Activated CD4-positive, alpha-beta T cell treated with anti-CD3 and anti-CD28 coated beads, Interleukin-2, amount 50 U/mL, for 1 hour (primary cell): ENCODE data around the gene ATP7B.

Experiments
- DNase-seq: peaks from one replicate; pipeline ENCODE4 v3.0.0-alpha.2; 2020

The ATP7B gene

GRCh38 chr13:51976890-51977289 is 34.4 kb downstream of the ATP7B start:
- no peak for DNase-seq

- no peak for DNase-seq
Observed at GRCh38 chr13:51976423-51976822, 34.8 kb downstream of the ATP7B start.

- no peak for DNase-seq
Observed at GRCh38 chr13:51974482-51974881, 36.8 kb downstream of the ATP7B start.

- no peak for DNase-seq
Observed at GRCh38 chr13:51971520-51972426, 39.5 kb downstream of the ATP7B start.

GRCh38 chr13:51970349-51970748 is 40.9 kb downstream of the ATP7B start:
- DNase-seq: no peak

GRCh38 chr13:51967482-51968446 is 43.5 kb downstream of the ATP7B start:
- no peak for DNase-seq

GRCh38 chr13:51966186-51966585 is 45.1 kb downstream of the ATP7B start:
- DNase-seq: no peak

GRCh38 chr13:51961493-51962403 is 49.5 kb downstream of the ATP7B start:
- DNase-seq: no peak

GRCh38 chr13:51960766-51961165 is 50.5 kb downstream of the ATP7B start:
- no peak for DNase-seq

- DNase-seq: no peak
Observed at GRCh38 chr13:51959773-51960172, 51.5 kb downstream of the ATP7B start.

- DNase-seq: no peak
Observed at GRCh38 chr13:51958217-51958547, 53.1 kb downstream of the ATP7B start.

GRCh38 chr13:51957377-51958216 is 53.7 kb downstream of the ATP7B start:
- DNase-seq: no peak

GRCh38 chr13:51956717-51957116 is 54.5 kb downstream of the ATP7B start:
- DNase-seq: no peak

GRCh38 chr13:51955816-51956603 is 55.2 kb downstream of the ATP7B start:
- DNase-seq: no peak

GRCh38 chr13:51955281-51955771 is 55.9 kb downstream of the ATP7B start:
- DNase-seq: no peak

- no peak for DNase-seq
Observed at GRCh38 chr13:51953347-51954195, 57.7 kb downstream of the ATP7B start.

GRCh38 chr13:51950722-51951121 is 60.5 kb downstream of the ATP7B start:
- no peak for DNase-seq

- DNase-seq: no peak
Observed at GRCh38 chr13:51946163-51946669, 65.0 kb downstream of the ATP7B start.

- no peak for DNase-seq
Observed at GRCh38 chr13:51945149-51945548, 66.1 kb downstream of the ATP7B start.
